Measurements from ENCODE around the gene GLRA3.
A peak's percentile ranks its signal among the peaks of the same experiment; 100 is the strongest.
"Not testable (repeated sequence)": the region's sequence is repeated elsewhere in the genome, so short reads cannot be mapped to it uniquely, and the experiment has no call there.

The GLRA3 gene

GRCh38 chr4:174808836-174809235, 20.2 kb downstream of the GLRA3 start:
- DNase-seq, result no peak

- DNase-seq, result no peak
Observed at GRCh38 chr4:174808119-174808518, 20.9 kb downstream of the GLRA3 start.

GRCh38 chr4:174805746-174806145, 23.3 kb downstream of the GLRA3 start:
- DNase-seq, result no peak

- no peak for DNase-seq
Observed at GRCh38 chr4:174794543-174795094, 34.4 kb downstream of the GLRA3 start.

GRCh38 chr4:174789657-174790056, 39.4 kb downstream of the GLRA3 start:
- no peak for DNase-seq

- not testable (repeated sequence) for DNase-seq
Observed at GRCh38 chr4:174778274-174778986, 50.6 kb downstream of the GLRA3 start.

- DNase-seq, result no peak
Observed at GRCh38 chr4:174775366-174775765, 53.7 kb downstream of the GLRA3 start.

GRCh38 chr4:174764105-174764729, 64.8 kb downstream of the GLRA3 start:
- DNase-seq, result peak; percentile 66

- no peak for DNase-seq
Observed at GRCh38 chr4:174763454-174764104, 65.5 kb downstream of the GLRA3 start.

- DNase-seq, result no peak
Observed at GRCh38 chr4:174761451-174761850, 67.6 kb downstream of the GLRA3 start.

- no peak for DNase-seq
Observed at GRCh38 chr4:174757736-174758135, 71.3 kb downstream of the GLRA3 start.

GRCh38 chr4:174753021-174753420, 76.0 kb downstream of the GLRA3 start:
- DNase-seq, result no peak

- DNase-seq, result no peak
Observed at GRCh38 chr4:174752026-174752425, 77.0 kb downstream of the GLRA3 start.

- DNase-seq, result no peak
Observed at GRCh38 chr4:174749091-174749490, 80.0 kb downstream of the GLRA3 start.

GRCh38 chr4:174746710-174747109, 82.3 kb downstream of the GLRA3 start:
- no peak for DNase-seq

- DNase-seq, result no peak
Observed at GRCh38 chr4:174742561-174742960, 86.5 kb downstream of the GLRA3 start.

- DNase-seq, result no peak
Observed at GRCh38 chr4:174739576-174739975, 89.5 kb downstream of the GLRA3 start.

- no peak for DNase-seq
Observed at GRCh38 chr4:174734181-174734580, 94.9 kb downstream of the GLRA3 start.

GRCh38 chr4:174717828-174718227, 111.2 kb downstream of the GLRA3 start:
- no peak for DNase-seq

GRCh38 chr4:174716986-174717770, 111.9 kb downstream of the GLRA3 start:
- no peak for DNase-seq

- DNase-seq, result no peak
Observed at GRCh38 chr4:174714393-174715211, 114.4 kb downstream of the GLRA3 start.

- no peak for DNase-seq
Observed at GRCh38 chr4:174713821-174714220, 115.2 kb downstream of the GLRA3 start.
